Panc1 (cell line): ENCODE data around the gene KRTAP4-5.
"Not testable (repeated sequence)": the region's sequence is repeated elsewhere in the genome, so short reads cannot be mapped to it uniquely, and the experiment has no call there.

Source experiments
- POLR2AphosphoS5 ChIP-seq: IDR thresholded peaks from 2 replicates; pipeline ENCODE4 v1.6.1; 2012; ENCODE audit warnings: mild to moderate bottlenecking, low read depth, low read length, moderate library complexity
- SIN3A ChIP-seq: IDR thresholded peaks from 2 replicates; pipeline ENCODE4 v1.6.1; 2012; ENCODE audit warnings: low read depth, mild to moderate bottlenecking, low read length, moderate library complexity, borderline replicate concordance; ENCODE audit not compliant: insufficient read depth
- TF ChIP-seq, protein P1 (sequence below): fragments of 450-650 bp; IDR thresholded peaks from 2 replicates; pipeline ENCODE4 v1.5.1; 2017; ENCODE audit warnings: mild to moderate bottlenecking
- TF ChIP-seq, protein P2 (sequence below), 2 experiments: IDR thresholded peaks; 2 replicates each; pipeline ENCODE4 v1.6.1; 2011 to 2012; ENCODE audit warnings: low read depth in 2 of 2, control low read depth in 1 of 2, low read length in 1 of 2, mild to moderate bottlenecking in 1 of 2, moderate library complexity in 1 of 2; ENCODE audit not compliant: insufficient read depth in 1 of 2

DNA sequence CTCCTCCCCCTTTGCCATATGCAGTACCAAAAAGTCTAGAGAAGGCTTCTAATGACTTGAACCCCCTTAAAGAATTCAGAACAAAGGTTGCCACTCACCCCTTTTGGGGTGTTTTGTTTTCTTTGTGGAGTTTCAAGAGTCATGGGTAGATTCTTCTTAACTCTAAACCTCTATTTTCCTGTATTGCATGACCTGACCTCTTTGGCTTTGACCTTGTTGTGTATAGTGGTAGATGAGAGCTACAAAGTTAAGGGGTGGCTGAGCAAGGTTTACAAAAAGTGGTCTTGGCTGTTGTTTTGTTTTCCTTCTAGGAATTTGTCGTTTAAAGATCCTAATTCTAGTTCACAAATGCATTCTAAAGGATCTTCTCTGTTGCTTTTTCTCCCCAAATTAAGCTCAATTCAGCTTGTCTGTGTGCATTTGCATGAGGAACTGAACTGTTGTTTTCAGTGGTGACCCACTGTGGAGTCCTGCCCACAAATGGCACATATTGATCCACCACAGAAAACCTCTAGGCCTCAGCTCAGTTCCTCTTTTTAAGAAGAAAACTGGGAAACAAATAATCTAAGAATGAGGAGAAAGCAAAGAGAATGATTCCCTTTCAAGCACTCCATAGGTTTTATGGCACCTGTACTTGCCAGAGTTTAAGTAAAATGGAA lies 40.8 kb downstream of the KRTAP4-5 start:
- TF ChIP-seq, protein P1, sequence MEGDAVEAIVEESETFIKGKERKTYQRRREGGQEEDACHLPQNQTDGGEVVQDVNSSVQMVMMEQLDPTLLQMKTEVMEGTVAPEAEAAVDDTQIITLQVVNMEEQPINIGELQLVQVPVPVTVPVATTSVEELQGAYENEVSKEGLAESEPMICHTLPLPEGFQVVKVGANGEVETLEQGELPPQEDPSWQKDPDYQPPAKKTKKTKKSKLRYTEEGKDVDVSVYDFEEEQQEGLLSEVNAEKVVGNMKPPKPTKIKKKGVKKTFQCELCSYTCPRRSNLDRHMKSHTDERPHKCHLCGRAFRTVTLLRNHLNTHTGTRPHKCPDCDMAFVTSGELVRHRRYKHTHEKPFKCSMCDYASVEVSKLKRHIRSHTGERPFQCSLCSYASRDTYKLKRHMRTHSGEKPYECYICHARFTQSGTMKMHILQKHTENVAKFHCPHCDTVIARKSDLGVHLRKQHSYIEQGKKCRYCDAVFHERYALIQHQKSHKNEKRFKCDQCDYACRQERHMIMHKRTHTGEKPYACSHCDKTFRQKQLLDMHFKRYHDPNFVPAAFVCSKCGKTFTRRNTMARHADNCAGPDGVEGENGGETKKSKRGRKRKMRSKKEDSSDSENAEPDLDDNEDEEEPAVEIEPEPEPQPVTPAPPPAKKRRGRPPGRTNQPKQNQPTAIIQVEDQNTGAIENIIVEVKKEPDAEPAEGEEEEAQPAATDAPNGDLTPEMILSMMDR, result not testable (repeated sequence)
- TF ChIP-seq POLR2AphosphoS5, SIN3A: not testable (repeated sequence)
- TF ChIP-seq, protein P2, sequence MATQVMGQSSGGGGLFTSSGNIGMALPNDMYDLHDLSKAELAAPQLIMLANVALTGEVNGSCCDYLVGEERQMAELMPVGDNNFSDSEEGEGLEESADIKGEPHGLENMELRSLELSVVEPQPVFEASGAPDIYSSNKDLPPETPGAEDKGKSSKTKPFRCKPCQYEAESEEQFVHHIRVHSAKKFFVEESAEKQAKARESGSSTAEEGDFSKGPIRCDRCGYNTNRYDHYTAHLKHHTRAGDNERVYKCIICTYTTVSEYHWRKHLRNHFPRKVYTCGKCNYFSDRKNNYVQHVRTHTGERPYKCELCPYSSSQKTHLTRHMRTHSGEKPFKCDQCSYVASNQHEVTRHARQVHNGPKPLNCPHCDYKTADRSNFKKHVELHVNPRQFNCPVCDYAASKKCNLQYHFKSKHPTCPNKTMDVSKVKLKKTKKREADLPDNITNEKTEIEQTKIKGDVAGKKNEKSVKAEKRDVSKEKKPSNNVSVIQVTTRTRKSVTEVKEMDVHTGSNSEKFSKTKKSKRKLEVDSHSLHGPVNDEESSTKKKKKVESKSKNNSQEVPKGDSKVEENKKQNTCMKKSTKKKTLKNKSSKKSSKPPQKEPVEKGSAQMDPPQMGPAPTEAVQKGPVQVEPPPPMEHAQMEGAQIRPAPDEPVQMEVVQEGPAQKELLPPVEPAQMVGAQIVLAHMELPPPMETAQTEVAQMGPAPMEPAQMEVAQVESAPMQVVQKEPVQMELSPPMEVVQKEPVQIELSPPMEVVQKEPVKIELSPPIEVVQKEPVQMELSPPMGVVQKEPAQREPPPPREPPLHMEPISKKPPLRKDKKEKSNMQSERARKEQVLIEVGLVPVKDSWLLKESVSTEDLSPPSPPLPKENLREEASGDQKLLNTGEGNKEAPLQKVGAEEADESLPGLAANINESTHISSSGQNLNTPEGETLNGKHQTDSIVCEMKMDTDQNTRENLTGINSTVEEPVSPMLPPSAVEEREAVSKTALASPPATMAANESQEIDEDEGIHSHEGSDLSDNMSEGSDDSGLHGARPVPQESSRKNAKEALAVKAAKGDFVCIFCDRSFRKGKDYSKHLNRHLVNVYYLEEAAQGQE (IDR thresholded peaks at IDR 0.05; ENCODE audit: insufficient read depth in 1 of 2, low read depth in 2 of 2, low read length in 1 of 2), result not testable (repeated sequence)
